Stimulated activated CD4-positive, alpha-beta T cell treated with anti-CD3 and anti-CD28 coated beads, Interleukin-15, amount 100 ng/mL, for 24 hours (primary cell): ENCODE data around the gene RNF8.
A peak's percentile ranks its signal among the peaks of the same experiment; 100 is the strongest.

ENCODE experiments used
- DNase-seq: peaks from one replicate; pipeline ENCODE4 v3.0.0-alpha.2; 2020

RNF8 gene

DNA sequence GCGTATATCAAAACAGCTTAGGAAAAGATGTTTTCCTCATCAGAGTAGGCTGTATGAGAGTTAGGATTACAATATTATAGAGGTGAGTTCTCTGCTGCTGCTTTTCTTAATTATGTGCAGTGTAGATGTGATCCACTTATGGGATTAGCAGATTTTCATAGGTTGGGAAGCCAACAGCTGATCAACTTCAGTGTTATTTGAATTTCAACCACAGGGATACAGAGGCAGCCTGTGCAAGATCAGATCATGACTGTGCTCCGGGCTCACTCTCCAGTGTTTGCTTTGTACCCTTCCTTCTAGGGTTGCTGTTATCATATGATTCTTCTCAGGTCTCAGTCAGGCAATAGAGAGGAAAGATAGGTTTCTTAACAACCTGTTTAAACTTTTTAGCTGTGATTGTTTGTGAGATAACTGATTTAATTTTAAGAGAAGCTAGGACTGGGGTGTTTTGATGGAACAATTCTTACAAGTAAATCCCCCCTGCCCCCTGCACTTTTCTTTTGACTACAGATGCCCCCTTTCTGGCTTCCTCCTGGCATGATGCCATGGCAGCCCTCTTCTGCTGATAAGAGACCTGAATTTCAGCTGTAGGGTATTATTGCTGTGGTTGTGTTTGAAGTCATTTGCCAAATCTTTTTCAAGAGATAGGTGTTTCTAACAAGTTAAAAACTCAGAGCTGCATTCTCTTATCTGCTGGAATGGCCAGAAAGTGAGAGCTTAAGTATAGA lies 8.5 kb downstream of the RNF8 start:
- DNase-seq = no peak

DNA sequence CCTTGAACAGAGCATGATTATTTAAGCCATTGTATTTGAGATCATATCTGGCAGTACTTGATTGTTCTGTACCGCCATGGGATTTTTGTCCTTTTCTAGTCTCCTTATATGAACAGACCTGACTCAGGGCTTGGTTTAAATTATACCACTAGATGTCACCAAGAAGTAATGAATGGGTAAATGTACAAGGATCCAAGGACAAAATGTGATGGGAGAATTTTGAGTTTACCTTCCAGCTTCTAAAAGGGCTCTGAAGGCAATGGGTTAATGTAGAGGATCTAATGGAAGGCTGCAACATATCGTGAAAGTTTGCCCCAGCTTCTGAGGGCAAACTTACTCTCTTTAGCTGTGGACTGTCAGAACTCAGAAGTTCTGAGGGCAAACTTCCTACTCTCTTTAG lies 12.0 kb downstream of the RNF8 start:
- no peak for DNase-seq

DNA sequence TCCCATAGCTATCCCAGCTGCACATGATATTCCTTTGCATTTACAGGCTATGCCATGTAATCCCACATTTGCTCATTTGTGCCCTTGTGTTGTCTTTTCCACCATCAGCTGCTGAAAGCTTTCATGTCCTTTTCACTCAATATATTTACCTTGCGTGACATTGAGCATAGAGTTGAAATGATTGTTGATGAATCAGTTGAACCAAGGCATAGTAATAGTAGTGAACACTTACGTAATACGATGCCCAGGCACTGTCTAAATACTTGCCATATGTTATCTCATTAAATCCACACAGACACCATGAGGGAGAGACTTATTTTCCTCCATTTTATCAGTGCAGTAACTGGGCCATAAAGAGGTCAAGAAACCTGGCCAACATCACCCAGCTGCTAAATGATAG lies 13.1 kb downstream of the RNF8 start:
- no peak for DNase-seq

DNA sequence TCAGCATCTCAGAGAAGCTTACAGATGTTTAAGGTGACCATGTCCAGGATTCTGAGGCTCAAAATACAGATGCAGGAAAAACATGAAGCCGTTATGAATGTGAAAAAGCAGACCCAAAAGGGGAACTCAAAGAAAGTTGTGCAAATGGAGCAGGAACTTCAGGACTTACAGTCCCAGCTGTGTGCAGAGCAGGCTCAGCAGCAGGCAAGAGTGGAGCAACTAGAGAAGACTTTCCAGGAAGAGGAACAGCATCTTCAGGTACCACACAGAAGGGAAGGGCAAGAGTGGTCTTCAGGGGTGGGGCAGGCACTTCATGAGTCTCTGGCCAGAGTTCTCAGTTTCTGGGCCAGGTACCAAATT lies 15.2 kb downstream of the RNF8 start:
- DNase-seq = no peak

DNA sequence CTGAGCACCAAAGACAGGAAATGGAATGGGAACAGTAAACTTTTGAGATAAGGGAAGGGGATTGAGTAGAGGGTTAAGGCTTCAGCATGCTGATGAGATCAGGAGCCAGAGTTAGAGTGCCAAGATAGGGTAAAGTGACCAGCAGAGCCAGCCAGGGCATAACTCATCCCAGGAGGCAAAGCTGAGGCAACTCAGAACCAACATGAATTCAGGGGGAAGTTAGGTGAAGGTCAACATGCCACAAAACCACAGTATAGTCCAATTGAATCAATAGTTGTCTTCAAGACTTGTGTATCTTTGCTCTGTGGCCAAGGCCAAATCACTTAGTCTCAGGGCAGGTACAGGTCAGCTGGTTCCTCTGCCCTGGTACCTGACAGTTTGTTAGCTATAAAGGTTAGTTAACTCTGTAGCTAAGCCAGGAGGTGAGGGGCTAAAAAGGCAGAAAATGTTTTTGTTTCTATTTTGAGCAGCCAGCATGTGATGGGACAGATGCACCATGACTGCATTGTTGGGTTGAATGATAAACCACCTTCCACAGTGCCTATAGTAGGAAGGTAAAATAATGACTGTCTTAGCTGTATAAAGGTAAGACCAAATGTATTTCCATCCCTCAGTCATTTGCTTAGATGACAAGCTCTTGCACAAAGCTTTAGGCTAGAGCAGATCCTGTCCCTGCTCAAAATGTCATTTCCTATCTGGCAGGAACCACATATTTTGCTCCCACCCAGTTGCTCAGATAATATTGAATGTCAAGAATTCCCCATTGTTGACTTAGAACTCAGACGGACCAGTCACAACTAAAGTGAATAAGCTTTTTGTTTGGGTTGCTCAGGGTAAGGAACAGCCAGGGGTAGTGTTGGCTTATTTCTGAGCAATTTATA lies 15.8 kb downstream of the RNF8 start:
- DNase-seq = no peak

DNA sequence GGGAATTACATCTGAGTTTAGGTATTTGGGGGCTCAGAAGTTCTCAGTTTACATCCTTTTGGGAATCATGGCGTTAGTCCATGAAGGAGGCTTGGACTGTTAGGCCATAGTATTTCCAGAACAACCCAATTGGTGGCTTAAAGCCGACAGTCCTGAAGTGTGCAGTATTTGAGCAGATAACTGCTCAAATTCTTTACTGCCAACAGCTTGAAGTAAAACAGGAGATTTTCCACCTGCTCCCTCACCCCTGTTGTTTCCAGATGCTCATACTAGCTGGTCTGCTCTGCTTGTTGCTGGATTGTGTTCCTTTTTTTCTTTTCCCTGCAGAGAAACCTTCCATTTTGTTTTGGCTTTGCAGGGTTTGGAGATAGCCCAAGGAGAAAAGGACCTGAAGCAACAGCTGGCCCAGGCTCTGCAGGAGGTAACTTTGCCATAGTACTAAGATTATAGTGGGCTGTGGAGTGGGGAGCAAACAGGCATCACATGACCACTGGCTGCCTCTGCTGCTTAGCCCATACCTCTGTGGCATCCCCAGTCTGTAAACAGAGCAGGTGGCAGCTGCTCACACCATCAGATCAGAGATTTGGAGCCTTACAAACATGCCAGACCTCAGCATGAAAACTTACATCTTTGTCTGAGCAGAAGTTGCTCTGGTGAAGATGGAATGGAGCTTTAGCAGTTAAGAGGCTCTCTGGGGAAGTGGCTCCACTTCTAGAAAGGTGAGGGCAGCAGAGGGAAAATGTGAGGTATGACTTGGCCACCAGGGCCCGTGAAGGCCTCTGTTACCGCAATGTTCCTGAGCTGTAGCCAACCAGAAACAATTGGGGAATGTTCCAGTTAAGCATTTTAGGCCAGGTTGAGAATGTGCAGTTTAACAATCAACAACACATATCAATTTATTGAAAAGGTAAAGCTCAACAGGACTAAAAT lies 17.6 kb downstream of the RNF8 start:
- no peak for DNase-seq

DNA sequence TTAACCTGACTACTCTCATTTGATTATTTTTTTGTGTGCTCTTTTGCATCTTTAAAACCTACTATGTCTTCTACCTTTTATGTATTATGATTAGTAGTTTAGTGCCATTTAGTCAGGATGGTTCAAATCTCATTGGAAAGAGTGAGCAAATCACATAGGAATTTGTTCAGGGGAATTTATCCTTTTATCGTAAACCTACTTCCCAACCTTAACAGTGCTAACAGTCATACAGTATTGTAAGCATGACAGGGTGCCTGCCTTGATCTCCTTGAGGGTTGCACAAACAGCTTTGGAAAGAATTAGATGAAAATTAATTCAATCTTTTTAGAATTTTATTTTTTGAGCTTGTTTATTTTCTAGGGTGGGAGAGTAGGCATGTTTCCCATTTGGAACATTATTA lies 18.3 kb downstream of the RNF8 start:
- DNase-seq = no peak

DNA sequence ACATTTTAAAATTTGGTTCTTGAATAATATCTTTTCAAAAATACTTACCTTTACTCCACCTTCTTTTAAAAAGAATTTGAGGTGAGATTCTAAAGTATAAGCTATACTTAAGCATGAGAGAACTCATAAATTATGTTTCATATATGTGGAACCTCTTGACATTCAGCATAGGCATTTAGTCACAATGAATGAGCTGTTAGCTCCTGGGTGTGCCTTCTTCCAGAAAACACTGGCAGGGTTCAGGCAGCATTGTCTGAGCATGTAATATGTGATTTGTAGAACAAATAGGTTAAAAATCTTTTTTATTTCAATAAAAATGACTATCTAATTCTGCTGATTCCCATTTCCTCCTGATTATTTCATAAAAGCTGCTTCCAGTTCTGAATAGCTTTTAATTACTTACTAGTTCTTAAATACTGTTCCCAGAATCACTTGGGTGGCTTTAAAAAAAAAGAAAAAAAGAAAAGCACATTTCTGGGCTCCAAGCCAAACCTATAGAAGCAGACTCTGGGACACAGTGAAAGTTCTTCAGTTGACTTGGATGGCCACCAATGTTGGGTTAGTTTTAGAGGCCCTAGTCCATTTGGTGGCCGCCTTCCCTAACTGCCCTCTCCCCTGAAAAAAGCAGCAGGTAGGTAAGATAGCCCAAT lies 20.2 kb downstream of the RNF8 start:
- no peak for DNase-seq

DNA sequence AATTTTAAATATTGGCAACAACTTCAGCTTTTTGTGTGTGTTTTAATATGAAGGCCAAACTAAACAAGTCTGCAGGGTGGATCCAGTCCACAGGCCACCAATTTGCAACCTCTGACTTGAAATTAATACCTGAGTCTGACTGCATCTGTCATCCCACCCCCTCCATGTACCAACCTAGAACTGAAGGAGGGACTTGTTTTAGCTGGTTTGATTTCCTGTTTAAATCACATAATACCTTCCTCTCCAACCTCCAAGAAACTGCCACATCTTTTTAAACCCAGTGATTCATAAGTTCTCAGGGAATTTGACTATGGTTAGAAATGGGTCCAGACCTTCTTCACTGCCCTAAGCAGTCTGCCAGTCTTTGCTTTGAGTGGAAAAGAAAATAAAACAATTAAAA lies 21.6 kb downstream of the RNF8 start:
- no peak for DNase-seq

DNA sequence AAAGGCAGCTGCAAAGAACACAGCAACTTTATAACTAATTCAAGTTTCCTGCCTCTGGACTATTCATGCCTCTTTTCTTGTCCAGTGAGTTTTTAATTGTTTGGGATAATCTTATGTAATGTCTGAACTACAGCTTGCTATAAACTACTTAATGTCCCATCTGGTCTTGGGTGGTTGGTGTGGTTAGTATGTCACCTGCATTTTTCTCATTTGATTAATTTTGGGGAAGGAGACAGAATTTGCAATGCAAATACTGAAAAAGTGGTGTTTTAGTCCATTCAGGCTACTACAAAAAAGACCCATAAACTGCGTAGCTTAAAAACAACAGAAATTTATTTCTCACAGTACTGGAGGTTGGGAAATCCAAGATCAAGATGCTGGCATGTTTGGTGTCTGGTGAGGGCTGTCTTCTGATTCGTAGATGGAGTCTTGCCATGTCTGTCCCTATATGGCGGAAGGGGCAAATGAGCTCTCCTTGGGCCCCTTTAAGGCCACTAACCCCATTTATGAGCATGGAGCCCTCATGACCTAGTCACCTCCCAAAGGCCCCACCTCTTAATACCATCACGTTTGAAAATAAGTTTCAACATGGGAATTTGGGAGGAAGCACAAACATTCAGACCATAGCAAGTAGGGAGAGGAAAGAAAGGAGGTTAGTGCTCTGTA lies 22.4 kb downstream of the RNF8 start:
- DNase-seq = no peak

DNA sequence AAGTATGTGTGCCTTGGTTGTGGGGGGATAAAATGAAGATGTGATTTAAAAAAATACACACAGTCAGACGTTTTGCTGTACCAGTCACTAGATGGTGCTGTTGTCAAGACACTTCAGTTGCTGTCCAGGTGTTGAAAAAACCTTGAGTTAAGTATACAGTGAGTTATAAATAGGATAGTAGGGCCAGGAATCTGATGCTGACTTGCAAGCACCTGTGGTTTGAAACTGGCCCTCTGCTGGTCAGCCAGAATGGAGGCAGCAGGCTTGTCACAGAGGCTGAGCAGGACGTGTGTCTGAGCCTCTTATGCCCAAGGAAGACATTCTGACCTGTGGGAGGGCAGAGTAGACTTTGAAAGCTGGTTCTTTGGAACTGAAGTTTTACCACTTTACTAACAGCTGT lies 27.8 kb downstream of the RNF8 start:
- peak; percentile 8 for DNase-seq

DNA sequence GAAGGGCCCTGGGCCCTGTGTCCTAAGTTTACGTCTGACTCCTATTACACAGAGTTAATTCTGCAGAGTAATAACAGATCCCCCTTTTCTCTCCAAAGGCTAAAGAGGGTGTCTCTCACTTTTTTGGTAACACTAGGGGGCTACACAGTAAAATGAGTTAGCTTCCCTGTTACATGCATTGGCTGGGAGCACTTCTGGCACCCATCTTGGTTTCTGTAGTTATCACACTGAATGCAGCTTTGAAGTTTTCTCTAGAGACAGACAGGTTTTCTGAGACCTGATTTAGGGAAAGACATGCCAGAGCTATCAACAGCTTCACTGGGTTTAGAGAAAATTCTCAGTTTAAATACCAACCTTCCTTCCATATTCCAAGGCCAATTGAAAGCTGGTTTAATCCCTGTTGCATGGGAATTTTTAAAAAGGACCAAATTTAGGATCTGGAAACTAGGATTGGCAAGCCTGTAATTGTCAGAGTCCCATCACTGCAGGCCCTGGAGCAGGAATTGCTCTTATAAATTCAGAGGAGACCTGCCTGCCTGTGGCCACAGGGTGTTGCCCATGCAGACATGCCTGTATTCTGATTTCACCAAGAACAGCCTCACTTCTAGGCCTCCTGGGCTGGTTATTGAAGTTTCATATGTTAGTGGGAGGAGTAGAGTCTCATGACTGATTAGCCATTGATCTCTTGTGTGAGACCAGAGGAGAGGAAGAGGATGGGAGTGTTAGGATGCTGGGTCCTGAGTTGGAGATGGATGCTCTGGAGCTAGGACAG lies 29.4 kb downstream of the RNF8 start:
- no peak for DNase-seq

DNA sequence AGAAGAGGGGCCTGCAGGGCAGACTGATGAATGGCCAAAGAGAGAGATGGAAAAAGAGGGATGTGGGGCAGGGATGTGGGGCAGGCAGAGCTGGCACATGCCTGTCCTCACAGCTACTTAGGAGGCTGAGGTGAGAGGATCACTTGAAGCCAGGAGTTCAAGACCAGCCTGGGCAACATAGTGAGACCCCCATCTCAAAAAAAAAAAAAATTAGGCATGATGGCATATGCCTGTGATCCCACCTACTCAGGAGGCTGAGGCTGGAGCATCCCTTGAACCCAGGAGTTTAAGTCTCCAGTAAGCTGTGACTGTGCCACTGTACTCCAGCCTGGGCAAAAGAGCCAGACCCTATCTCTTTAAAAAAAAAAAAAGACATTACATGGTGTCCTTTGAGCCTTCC lies 34.8 kb downstream of the RNF8 start:
- no peak for DNase-seq

DNA sequence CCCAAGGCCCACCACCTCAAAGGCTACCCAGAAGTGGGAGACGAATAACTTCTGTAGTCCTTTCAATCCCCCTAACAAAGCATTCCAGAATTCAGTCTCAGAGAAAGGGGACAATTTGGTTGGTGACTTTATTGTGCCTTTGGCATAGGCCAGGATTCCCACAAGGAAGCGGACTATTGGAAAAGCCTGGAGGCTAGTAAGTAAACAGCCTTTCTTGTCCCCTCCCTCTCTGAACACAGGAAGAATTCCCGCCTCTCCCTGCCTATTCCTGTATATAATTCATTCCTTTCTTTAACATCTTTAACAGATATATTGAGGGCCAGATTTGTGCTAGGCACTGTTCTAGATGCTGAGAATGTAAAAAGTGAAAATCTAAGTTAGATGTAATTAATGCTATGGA lies 36.1 kb downstream of the RNF8 start:
- no peak for DNase-seq

DNA sequence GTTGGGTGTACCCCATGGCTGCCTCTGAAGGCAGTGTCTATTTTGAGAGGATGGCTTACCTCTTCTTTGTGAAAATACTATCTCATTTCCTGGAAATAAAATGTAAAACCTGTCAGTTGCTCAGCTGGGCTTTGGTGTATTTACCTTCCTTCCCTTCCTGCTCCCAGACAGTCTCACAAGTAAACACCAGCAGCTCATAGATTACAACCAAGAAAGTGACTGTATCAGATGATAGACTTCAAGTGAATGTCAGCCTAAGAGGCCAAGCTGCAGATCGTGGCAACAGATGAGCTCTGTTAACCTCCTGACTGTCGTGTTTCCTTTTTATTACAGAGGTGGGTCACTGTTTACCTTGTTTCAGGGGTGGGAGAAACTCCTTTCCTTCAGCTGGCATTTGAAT lies 37.3 kb downstream of the RNF8 start:
- DNase-seq = no peak

DNA sequence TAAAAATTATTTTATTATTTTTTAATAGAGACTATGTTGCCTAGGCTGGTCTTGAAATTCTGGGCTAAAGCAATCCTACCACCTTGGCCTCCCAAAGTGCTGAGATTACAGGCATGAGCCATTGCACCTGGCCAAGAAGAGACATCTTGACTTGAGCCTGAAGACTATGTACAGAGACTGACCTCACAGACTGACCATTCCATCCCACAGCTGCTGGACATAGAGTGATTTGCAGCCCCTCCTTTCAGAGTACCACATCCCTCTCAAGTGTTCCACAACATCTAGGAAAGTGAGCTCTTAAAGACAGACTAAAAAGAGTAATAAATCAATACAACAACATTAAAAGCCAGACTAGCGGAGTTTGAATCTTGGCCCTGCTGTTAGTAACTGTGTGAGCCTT lies 39.0 kb downstream of the RNF8 start:
- DNase-seq = no peak

DNA sequence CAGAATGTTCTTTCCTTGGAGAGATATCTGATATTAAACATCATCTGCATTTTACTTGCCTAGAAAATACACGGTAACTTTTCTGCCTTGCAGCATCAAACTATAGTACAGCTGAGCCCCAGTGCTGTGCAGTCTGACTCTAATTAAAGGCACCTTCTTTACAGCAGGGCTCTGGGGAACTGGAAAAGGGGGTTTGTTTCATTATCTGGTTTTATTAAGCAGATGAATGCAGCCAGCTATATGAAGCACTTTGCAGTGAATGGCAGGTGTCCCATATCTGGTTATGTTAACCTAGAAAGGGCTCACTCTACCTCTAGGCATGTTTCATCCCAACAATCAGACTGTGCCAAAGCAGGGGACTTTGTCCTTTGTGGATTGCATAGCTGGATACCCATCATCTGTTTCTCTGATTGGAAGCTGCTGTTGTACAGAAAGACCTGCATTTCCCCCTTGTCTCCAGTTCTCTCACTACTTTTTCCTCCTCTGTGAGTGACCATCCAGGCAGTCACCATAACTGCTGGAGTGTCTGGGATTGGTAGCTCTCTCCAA lies 39.7 kb downstream of the RNF8 start:
- no peak for DNase-seq

DNA sequence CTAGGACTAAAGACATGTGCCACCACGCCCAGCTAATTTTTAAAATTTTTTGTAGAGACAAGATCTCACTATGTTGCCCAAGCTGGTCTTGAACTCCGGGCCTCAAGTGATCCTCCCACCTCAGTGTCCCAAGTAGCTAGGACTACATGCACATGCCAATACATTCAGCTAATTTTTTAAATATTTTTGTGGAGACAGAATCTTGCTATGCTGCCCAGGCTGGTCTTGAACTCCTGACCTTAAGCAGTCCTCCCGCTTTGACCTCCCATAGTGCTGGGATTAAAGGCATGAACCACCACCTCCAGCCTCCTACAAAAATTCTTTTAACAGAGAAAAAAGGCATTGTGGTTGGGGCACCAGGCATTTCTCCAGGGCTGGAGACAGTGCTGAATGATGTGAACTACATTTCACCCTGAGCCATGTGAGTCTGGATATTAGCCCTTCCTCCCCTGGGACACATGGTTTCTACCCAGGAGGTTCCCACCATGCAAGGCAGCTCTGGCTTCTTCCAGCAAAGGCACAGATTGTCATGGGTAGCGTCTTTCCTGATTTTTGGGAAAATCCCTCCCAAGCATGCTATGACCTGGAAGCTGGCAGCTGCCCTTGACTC lies 42.9 kb downstream of the RNF8 start:
- DNase-seq = no peak

DNA sequence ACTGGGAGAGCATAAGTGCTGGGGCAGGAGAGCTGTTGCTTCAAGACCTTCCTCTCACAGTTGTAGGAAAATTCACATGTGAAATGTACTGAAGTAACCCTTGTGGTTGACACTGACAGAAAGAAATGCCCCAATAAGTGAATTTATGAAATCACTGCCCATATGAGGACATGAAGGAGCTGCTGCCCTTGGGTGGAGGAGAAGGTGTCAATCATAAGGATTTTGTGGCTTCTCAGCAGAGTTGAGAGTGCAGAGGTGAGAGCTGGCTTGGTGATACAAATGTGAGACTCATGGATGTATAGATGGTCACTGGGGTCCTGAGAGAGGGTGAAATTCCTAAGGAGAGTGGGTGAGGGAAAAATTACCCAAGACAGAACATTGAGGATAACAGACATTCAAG lies 45.3 kb downstream of the RNF8 start:
- no peak for DNase-seq

DNA sequence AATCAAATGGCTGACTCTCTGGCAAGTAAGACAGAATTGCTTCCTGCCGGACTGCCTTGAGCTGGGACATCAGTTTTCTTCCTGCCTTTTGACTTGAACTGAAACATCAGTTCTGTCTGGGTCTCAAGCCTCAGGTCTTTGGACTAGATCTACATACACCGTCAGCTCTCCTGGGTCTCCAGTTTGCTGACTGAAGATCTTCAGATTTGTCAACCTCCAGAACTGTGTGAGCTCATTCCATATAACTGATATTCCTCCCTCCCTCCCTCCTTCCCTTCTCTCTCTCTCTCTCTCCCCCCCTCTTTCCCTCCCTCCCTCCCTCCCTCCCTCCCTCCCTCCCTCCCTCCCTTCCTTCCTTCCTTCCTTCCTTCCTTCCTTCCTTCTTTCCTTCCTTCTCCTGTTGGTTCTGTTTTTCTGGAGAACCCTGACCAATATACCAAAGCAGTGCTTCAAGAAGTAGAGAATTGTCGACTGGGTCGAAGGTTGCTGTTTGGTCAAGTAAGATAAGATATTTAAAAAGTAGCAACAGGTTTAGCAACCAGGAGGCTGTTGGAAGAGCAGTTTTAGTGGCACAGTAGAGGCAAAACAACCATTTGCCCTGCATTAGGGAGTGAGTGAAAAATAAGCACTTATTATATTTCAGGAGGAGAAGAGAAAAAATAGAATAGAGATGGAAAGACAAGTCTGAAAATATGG lies 46.2 kb downstream of the RNF8 start:
- no peak for DNase-seq
